SK-N-SH treated with all-trans-retinoic acid at 6 μM for 48 hours (cell line): ENCODE measurements around the gene IRX2.

Experiments
- ATAC-seq: fragments of 200-7000 bp; cut with Tn5 transposase; 3 replicates; pipeline ENCODE4 v1.9.1; 2020; ENCODE audit warnings: mild to moderate bottlenecking, moderate library complexity
- BACH2 ChIP-seq: fragments of 250-450 bp; sonication (Bioruptor Pico); IDR thresholded peaks from 2 replicates; pipeline ENCODE4 v1.9.0; 2021; ENCODE audit warnings: mild to moderate bottlenecking, borderline replicate concordance
- CSDC2 ChIP-seq: fragments of 250-450 bp; sonication (Bioruptor Pico); IDR thresholded peaks from 2 replicates; pipeline ENCODE4 v1.5.0; 2020; ENCODE audit warnings: mild to moderate bottlenecking, moderate library complexity
- ESRRG ChIP-seq: fragments of 250-450 bp; sonication (Bioruptor Pico); IDR thresholded peaks from 2 replicates; pipeline ENCODE4 v1.6.1; 2021; ENCODE audit warnings: mild to moderate bottlenecking
- GLIS3 ChIP-seq: fragments of 250-450 bp; sonication (Bioruptor Pico); IDR thresholded peaks from 2 replicates; pipeline ENCODE4 v1.5.0; 2020; ENCODE audit warnings: mild to moderate bottlenecking, moderate library complexity
- OSR1 ChIP-seq: fragments of 250-450 bp; sonication (Bioruptor Pico); IDR thresholded peaks from 2 replicates; pipeline ENCODE4 v1.8.0; 2022; ENCODE audit warnings: moderate library complexity, mild to moderate bottlenecking, inconsistent platforms
- PPARA ChIP-seq: fragments of 250-450 bp; sonication (Bioruptor Pico); IDR thresholded peaks from 2 replicates; pipeline ENCODE4 v1.5.0; 2020; ENCODE audit warnings: mild to moderate bottlenecking, borderline replicate concordance
- RARB ChIP-seq: fragments of 250-450 bp; sonication (Bioruptor Pico); IDR thresholded peaks from 2 replicates; pipeline ENCODE4 v1.8.0; 2021; ENCODE audit warnings: mild to moderate bottlenecking, moderate library complexity
- TCF4 ChIP-seq: fragments of 250-450 bp; sonication (Bioruptor Pico); IDR thresholded peaks from 2 replicates; pipeline ENCODE4 v1.8.0; 2021; ENCODE audit warnings: mild to moderate bottlenecking, moderate library complexity, borderline replicate concordance
- TOX ChIP-seq: fragments of 250-450 bp; sonication (Bioruptor Pico); IDR thresholded peaks from 2 replicates; pipeline ENCODE4 v1.8.0; 2021; ENCODE audit warnings: mild to moderate bottlenecking, moderate library complexity, borderline replicate concordance
- ZC3H10 ChIP-seq: fragments of 250-450 bp; sonication (Bioruptor Pico); IDR thresholded peaks from 2 replicates; pipeline ENCODE4 v1.5.1; 2021; ENCODE audit warnings: mild to moderate bottlenecking, moderate library complexity
- ZFP3 ChIP-seq: fragments of 250-450 bp; sonication (Bioruptor Pico); IDR thresholded peaks from 2 replicates; pipeline ENCODE4 v1.5.0; 2020; ENCODE audit warnings: mild to moderate bottlenecking, moderate library complexity
- ZFP30 ChIP-seq: fragments of 450-650 bp; formaldehyde crosslinking; IDR thresholded peaks from 2 replicates; pipeline ENCODE4 v1.5.0; 2022; ENCODE audit warnings: mild to moderate bottlenecking, moderate library complexity
- ZNF565 ChIP-seq: fragments of 450-650 bp; formaldehyde crosslinking; conservative IDR thresholded peaks from 2 replicates; pipeline ENCODE4 v1.5.0; 2020; ENCODE audit warnings: low read depth, mild to moderate bottlenecking, moderate library complexity
- ZNF70 ChIP-seq: fragments of 450-650 bp; formaldehyde crosslinking; IDR thresholded peaks from 2 replicates; pipeline ENCODE4 v1.5.0; 2020; ENCODE audit warnings: mild to moderate bottlenecking, moderate library complexity
- ZNF8 ChIP-seq: fragments of 450-650 bp; formaldehyde crosslinking; IDR thresholded peaks from 2 replicates; pipeline ENCODE4 v1.5.0; 2020; ENCODE audit warnings: mild to moderate bottlenecking, moderate library complexity
- TF ChIP-seq, protein P1 (sequence below): fragments of 250-450 bp; sonication (Bioruptor Pico); IDR thresholded peaks from 2 replicates; pipeline ENCODE4 v1.5.1; 2020; ENCODE audit warnings: low read depth, mild to moderate bottlenecking, moderate library complexity
- TF ChIP-seq, protein P2 (sequence below): fragments of 250-450 bp; sonication (Bioruptor Pico); IDR thresholded peaks from 2 replicates; pipeline ENCODE4 v1.8.0; 2021; ENCODE audit warnings: low read depth, mild to moderate bottlenecking, moderate library complexity, borderline replicate concordance
- TF ChIP-seq, protein P3 (sequence below): fragments of 250-450 bp; sonication (Bioruptor Pico); IDR thresholded peaks from 2 replicates; pipeline ENCODE4 v1.5.1; 2021; ENCODE audit warnings: mild to moderate bottlenecking, moderate library complexity
- TF ChIP-seq, protein P4 (sequence below): fragments of 250-450 bp; sonication (Bioruptor Pico); IDR thresholded peaks from 2 replicates; pipeline ENCODE4 v1.8.0; 2020; ENCODE audit warnings: mild to moderate bottlenecking, moderate library complexity, borderline replicate concordance

The IRX2 gene

DNA sequence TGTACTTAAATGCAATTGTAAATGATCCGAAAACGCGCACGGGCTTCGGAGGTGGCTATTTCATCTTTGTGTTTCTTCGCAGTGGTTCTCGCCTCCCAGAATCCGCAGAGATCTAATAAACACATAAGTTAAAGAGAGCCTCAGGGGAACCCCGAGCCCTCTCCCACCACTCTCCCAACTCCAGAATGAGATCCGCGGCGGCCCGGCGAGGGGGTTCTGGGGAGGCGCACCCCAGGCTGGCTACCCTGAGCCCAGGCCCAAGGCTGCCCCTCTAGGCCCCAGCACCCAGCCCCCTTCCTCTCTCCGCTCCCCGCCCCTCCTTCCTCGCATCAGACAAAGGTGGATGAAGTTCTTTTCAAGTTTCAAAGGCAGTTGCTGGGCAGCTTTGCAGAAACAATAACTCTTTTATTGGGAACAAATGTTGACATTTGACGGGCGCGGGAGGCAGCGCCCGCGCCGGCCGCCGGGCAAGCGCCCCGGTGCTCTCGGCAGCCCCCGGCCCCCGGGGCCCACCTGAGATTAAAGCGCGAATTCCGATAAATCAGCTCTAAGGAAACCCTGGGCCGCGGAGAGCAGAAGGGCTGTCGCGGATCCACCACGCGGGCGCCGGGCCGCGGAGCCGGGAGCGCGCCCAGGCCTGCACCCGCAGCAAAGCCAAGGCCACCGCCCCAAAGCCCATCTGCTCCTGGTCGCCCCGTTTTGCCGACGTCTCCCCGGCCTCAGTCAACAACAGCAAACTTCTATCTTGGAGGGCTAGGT, 8.4 kb downstream of the IRX2 start:
- no peak for ATAC-seq
- TF ChIP-seq ZFP3 (CRISPR knock-in tag) (no peak), BACH2 (CRISPR knock-in tag) (no peak)

DNA sequence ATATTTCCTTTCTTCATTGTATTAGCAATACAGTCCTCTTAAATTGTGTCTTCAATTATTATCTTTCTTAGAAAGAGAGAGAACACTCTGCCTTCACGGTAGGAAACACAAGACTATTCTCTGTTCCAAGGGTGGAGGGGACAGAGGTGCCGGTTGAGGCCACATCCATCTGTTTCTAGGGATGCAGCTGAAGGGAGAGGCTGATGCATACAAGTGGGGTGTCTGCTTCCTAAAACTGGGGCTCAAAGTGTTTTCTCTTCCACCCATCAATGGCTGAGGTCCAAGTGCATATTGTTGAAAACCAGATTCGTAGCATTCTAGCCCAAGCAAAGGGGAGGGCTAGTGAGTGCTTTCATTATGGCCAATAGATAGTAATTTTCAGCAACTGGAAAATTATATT, 9.5 kb downstream of the IRX2 start:
- TF ChIP-seq ZFP3 (CRISPR knock-in tag), result no peak
- no peak for TF ChIP-seq PPARA (CRISPR knock-in tag)
- TF ChIP-seq, protein P1, sequence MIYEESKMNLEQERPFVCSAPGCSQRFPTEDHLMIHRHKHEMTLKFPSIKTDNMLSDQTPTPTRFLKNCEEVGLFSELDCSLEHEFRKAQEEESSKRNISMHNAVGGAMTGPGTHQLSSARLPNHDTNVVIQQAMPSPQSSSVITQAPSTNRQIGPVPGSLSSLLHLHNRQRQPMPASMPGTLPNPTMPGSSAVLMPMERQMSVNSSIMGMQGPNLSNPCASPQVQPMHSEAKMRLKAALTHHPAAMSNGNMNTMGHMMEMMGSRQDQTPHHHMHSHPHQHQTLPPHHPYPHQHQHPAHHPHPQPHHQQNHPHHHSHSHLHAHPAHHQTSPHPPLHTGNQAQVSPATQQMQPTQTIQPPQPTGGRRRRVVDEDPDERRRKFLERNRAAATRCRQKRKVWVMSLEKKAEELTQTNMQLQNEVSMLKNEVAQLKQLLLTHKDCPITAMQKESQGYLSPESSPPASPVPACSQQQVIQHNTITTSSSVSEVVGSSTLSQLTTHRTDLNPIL (CRISPR knock-in tag), result no peak
- TF ChIP-seq, protein P2, sequence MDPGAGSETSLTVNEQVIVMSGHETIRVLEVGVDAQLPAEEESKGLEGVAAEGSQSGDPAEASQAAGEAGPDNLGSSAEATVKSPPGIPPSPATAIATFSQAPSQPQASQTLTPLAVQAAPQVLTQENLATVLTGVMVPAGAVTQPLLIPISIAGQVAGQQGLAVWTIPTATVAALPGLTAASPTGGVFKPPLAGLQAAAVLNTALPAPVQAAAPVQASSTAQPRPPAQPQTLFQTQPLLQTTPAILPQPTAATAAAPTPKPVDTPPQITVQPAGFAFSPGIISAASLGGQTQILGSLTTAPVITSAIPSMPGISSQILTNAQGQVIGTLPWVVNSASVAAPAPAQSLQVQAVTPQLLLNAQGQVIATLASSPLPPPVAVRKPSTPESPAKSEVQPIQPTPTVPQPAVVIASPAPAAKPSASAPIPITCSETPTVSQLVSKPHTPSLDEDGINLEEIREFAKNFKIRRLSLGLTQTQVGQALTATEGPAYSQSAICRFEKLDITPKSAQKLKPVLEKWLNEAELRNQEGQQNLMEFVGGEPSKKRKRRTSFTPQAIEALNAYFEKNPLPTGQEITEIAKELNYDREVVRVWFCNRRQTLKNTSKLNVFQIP (CRISPR knock-in tag), result no peak
- no peak for TF ChIP-seq RARB (CRISPR knock-in tag)
- no peak for TF ChIP-seq TCF4 (CRISPR knock-in tag)
- TF ChIP-seq, all 23 proteins: peak for 0
- no peak for ATAC-seq

DNA sequence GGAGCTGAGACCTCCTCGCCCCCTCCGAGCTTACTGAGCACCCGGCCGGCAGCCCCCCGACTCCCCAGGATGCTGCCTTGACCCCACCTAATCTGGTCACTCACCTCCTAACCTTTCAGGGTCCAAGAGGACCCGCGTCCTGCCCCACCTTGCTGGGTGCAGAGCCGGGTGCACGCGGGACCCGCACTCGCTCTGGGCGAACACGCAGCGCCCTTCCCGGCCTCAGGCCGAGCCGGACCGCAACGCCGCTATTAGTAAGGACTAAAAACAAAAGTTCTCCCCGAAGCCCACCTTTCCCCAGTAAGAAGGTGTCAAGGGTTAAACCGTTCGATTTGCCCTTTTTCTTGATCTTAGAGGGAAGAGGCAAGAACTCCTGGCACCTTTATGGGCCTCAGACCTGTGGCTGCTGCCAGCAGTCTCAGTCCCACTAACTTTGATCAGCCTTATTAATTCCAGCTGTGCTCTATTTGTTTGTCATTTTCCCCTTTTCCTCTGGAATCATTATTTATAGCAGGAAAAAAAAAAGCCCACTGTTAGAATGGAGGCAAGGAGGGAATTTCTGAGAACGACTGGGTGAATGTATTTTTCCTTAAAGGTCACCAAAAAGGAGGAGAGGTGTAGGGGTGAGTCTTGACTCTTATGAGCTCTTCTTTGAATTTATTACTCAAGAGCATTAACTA, 10.5 kb downstream of the IRX2 start:
- no peak for ATAC-seq
- TF ChIP-seq RARB (CRISPR knock-in tag), result no peak
- no peak for TF ChIP-seq GLIS3 (CRISPR knock-in tag)
- no peak for TF ChIP-seq ZNF70 (CRISPR knock-in tag)
- no peak for TF ChIP-seq PPARA (CRISPR knock-in tag)
- no peak for TF ChIP-seq CSDC2 (CRISPR knock-in tag)
- no peak for TF ChIP-seq TCF4 (CRISPR knock-in tag)
- no peak for TF ChIP-seq TOX (CRISPR knock-in tag)
- TF ChIP-seq OSR1 (CRISPR knock-in tag), result no peak
- TF ChIP-seq, protein P2 (CRISPR knock-in tag), result no peak
- no peak for TF ChIP-seq ZC3H10 (CRISPR knock-in tag)
- no peak for TF ChIP-seq ZFP30
- TF ChIP-seq ESRRG (CRISPR knock-in tag), result no peak
- no peak for TF ChIP-seq ZNF8 (CRISPR knock-in tag)
- TF ChIP-seq, protein P3, sequence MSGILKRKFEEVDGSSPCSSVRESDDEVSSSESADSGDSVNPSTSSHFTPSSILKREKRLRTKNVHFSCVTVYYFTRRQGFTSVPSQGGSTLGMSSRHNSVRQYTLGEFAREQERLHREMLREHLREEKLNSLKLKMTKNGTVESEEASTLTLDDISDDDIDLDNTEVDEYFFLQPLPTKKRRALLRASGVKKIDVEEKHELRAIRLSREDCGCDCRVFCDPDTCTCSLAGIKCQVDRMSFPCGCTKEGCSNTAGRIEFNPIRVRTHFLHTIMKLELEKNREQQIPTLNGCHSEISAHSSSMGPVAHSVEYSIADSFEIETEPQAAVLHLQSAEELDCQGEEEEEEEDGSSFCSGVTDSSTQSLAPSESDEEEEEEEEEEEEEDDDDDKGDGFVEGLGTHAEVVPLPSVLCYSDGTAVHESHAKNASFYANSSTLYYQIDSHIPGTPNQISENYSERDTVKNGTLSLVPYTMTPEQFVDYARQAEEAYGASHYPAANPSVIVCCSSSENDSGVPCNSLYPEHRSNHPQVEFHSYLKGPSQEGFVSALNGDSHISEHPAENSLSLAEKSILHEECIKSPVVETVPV, result no peak
- TF ChIP-seq ZNF565 (CRISPR knock-in tag), result no peak
- TF ChIP-seq, protein P4, sequence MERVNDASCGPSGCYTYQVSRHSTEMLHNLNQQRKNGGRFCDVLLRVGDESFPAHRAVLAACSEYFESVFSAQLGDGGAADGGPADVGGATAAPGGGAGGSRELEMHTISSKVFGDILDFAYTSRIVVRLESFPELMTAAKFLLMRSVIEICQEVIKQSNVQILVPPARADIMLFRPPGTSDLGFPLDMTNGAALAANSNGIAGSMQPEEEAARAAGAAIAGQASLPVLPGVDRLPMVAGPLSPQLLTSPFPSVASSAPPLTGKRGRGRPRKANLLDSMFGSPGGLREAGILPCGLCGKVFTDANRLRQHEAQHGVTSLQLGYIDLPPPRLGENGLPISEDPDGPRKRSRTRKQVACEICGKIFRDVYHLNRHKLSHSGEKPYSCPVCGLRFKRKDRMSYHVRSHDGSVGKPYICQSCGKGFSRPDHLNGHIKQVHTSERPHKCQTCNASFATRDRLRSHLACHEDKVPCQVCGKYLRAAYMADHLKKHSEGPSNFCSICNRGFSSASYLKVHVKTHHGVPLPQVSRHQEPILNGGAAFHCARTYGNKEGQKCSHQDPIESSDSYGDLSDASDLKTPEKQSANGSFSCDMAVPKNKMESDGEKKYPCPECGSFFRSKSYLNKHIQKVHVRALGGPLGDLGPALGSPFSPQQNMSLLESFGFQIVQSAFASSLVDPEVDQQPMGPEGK, result no peak
